Spleen (tissue), 11 donors: ENCODE measurements around the gene FIGNL1. TPM values are rescaled to one million over a fixed set of nuclear protein-coding genes. Genes with fewer than 3 reads are reported as not detected.

Experiments
- DNase-seq: peaks from one replicate; pipeline ENCODE4 v3.0.0-alpha.2; 2020
- H3K27ac ChIP-seq, 8 donors: fragments of 200-600 bp; sonication (generic) in 7 of 8; 1 replicate in 4 of 8; 2 replicates in 4 of 8; pipeline versions ENCODE4 v1.5.0 to v1.8.0; 2016 to 2021; ENCODE audit warnings: inconsistent platforms in 4 of 8, mild to moderate bottlenecking in 4 of 8, moderate library complexity in 1 of 8
- H3K27me3 ChIP-seq, 7 donors: fragments of 200-600 bp; sonication (generic) in 6 of 7; replicated peaks in 1 of 7; 1 replicate in 4 of 7; 2 replicates in 3 of 7; pipeline versions ENCODE4 v1.5.0 to v1.8.0; 2016 to 2021; ENCODE audit warnings: inconsistent platforms in 3 of 7, mild to moderate bottlenecking in 1 of 7
- H3K36me3 ChIP-seq, 6 donors: fragments of 200-600 bp; sonication (generic) in 5 of 6; 1 replicate in 4 of 6; 2 replicates in 2 of 6; pipeline versions ENCODE4 v1.5.0 to v1.8.0; 2016 to 2021; ENCODE audit warnings: inconsistent platforms in 2 of 6
- H3K4me1 ChIP-seq, 6 donors: fragments of 200-600 bp; sonication (generic) in 5 of 6; 1 replicate in 3 of 6; 2 replicates in 3 of 6; pipeline versions ENCODE4 v1.5.0 to v1.8.0; 2016 to 2021; ENCODE audit warnings: inconsistent platforms in 3 of 6
- H3K4me3 ChIP-seq, 8 donors: fragments of 200-600 bp; sonication (generic) in 7 of 8; 1 replicate in 4 of 8; 2 replicates in 4 of 8; pipeline versions ENCODE4 v1.5.0 to v1.8.0; 2016 to 2021; ENCODE audit warnings: inconsistent platforms in 4 of 8, mild to moderate bottlenecking in 4 of 8, moderate library complexity in 2 of 8
- H3K9me3 ChIP-seq, 8 donors: fragments of 200-600 bp; sonication (generic) in 7 of 8; 1 replicate in 4 of 8; 2 replicates in 4 of 8; pipeline versions ENCODE4 v1.5.0 to v1.8.0; 2016 to 2021; ENCODE audit warnings: inconsistent platforms in 4 of 8
- POLR2A ChIP-seq, 3 donors: fragments of 450-650 bp; IDR thresholded peaks; one replicate each; pipeline ENCODE4 v1.5.1; 2017; ENCODE audit warnings: antibody characterized with exemption in 3 of 3, mild to moderate bottlenecking in 1 of 3
- POLR2AphosphoS5 ChIP-seq, 3 donors: sonication (generic); formaldehyde crosslinking; IDR thresholded peaks; one replicate each; pipeline ENCODE4 v1.5.1; 2017; ENCODE audit warnings: antibody characterized with exemption in 3 of 3
- WGBS, 5 donors: extraction: QIAGEN DNeasy Blood & Tissue Kit in 3 of 5; methylation state at CpG; one replicate each; pipeline versions ENCODE4 v1.1.5 to v1.1.7; 2013 to 2018; 5-methylcytosine and 5-hydroxymethylcytosine counted together
- intact Hi-C: fragments of 100-400 bp; cut with DNase I; formaldehyde crosslinking; loops from one replicate; pipeline ENCODE4 v1.15.0; 2023; ENCODE audit warnings: low total_unique reads
- polyA plus RNA-seq, 3 donors: library from polyadenylated mRNA; stranded (reverse); fragments of 200-250 nt; gene quantifications; one replicate each; pipeline ENCODE4 v1.2.1, GENCODE V29; 2013
- total RNA-seq, 7 donors: library from RNA; depleted of rRNA in 3 of 7; stranded (reverse); fragments of >200 nt in 3 of 7; fragmentation: NEBNext Ultra II Directional in 4 of 7; extraction: Animal tissue kit (Norgen Biotek cat#: 25700) in 4 of 7; gene quantifications; one replicate each; pipeline versions ENCODE4 v1.1.0 to v1.2.1, GENCODE V29; 2016 to 2021
- TF ChIP-seq, protein P1 (sequence below), 11 experiments: fragments of 200-600 bp in 7 of 11; fragments of 450-650 bp in 4 of 11; sonication (generic) in 4 of 11; IDR thresholded peaks in 8 of 11; conservative IDR thresholded peaks in 3 of 11; 1 replicate in 7 of 11; 2 replicates in 4 of 11; pipeline versions ENCODE4 v1.4.0 to v1.8.0; 2016 to 2021; ENCODE audit warnings: antibody characterized with exemption in 11 of 11, inconsistent platforms in 4 of 11, mild to moderate bottlenecking in 1 of 11
- donor health status: healthy with polysubstance abuse.
- donor health status: DM: no; HTN: no; CAD: no; lungs with moderate emphysema.
- donor health status: DM: no; HTN: no; CAD: no.
- donor health status: Bipolar disorder and iron deficiency.
- donor health status: healthy.
- donor health status: DM: no; HTN: no; CAD: no.
- donor health status: DM: yes; HTN: yes; CAD: no.

Gene FIGNL1
- total and polyA plus RNA-seq, 10 donors: 5.0 to 22.5 (median 10.7) TPM

DNA sequence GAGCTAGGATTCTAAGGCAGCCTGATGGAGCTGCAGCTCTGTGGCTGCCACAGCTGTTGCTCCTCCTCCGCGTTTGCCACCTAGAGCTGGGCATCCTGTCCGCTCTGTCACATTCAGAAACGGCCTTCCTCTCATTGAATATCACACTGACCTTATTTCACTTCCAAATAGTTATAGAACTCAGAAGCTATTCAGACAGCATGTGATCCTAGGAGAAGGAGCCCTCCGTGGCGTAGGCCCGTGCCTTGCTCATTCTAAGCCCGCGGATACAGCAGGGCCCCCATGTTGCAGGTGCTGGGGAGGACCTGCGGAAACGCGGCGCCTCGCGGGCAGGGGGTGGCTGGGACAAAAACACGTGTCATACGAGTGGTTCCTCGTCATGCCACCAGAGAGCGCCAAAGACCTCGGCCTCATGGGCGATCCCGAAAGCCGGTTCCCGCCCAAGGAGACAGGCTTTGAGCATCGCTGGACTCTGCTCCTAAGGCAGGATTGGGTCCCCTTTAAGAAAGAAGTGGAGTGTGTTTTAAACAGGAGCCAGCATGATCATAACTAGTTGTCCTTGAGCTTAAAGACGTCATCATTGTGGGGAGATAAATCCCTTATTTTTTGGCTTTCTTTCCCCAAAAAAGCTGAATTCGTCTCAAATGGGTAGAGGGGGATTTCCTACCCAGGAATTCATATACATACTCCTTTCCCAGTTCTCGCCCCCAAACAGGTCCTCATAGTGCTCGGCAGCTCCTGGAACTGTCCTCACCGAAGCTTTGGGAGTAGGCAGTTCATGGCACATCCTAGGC lies 17.9 kb upstream of the FIGNL1 start:
- peak; percentile 94 for DNase-seq
- intact Hi-C loops: loop anchor here (5.0 to 10.0 kb wide), 2 partner anchors 207 to 674 kb away; no protein-coding TSS in a partner anchor
- Histone ChIP-seq H3K9me3 (no peaks in the 10 kb centered on the region), H3K27ac (no peak overlapping the region), H3K4me1 (peaks cover 0 to 12% (median 10%) of the 10 kb centered on the region in 6 donors), H3K36me3 (no peaks in the 10 kb centered on the region), H3K27me3 (no peaks in the 10 kb centered on the region), H3K4me3 (peak overlapping the region in 3 of 8 donors; percentile 13 to 56 (median 26))
- no peak for TF ChIP-seq POLR2A (IDR thresholded peaks at IDR 0.05)
- peak; percentile 53 to 74 (median 65) for TF ChIP-seq POLR2AphosphoS5 (IDR thresholded peaks at IDR 0.05)
- TF ChIP-seq, protein P1, sequence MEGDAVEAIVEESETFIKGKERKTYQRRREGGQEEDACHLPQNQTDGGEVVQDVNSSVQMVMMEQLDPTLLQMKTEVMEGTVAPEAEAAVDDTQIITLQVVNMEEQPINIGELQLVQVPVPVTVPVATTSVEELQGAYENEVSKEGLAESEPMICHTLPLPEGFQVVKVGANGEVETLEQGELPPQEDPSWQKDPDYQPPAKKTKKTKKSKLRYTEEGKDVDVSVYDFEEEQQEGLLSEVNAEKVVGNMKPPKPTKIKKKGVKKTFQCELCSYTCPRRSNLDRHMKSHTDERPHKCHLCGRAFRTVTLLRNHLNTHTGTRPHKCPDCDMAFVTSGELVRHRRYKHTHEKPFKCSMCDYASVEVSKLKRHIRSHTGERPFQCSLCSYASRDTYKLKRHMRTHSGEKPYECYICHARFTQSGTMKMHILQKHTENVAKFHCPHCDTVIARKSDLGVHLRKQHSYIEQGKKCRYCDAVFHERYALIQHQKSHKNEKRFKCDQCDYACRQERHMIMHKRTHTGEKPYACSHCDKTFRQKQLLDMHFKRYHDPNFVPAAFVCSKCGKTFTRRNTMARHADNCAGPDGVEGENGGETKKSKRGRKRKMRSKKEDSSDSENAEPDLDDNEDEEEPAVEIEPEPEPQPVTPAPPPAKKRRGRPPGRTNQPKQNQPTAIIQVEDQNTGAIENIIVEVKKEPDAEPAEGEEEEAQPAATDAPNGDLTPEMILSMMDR (IDR thresholded peaks at IDR 0.05 in 8 of 11, conservative IDR thresholded peaks at IDR 0.05 in 3 of 11): peak; percentile 69 to 91 (median 84)
- WGBS, 5 donors: 12 to 17% (median 14%) methylated on average over 23 to 30 of the region's 30 CpGs

DNA sequence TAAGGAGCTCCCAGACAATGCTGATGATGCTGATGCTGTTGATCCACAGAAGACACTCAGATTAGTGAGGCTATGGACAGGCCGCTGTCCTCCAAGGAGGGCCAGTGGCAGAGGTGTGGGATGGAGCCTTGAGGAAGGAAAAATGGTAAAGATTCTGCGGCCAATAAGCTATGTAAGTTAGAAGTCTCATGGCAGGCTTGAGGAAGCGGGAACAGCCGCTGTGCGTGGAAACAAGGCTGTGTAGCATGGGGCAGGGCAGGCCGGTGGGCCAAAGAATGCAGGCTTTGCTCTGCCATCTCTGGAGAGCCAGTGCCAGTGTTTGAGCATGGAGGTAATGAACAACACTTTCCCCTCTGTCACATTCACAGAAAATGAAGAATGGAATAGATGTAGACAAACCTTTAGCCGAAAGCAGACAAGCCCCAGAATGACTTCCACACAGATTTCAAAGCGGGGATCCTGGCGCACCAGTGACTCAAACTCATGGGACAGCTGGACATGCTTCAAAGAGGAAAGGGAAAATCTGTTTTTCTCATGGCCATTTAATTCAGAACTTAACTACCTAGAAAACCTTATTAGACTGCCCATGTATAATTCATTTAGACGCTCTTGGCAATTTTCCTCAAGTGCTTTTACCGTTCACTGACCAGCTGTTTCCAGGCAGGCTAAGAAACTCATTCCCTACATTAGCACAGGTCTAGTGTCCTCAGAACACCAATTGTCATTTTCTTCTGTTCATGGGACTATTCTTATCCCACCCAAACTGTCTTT lies 16.9 kb upstream of the FIGNL1 start:
- WGBS, 5 donors: 95 to 98% (median 96%) methylated on average over 11 of the region's 11 CpGs
- intact Hi-C loops: loop anchor here (5.0 to 10.0 kb wide), 2 partner anchors 208 to 675 kb away; no protein-coding TSS in a partner anchor
- H3K27ac ChIP-seq: no peak overlapping the region

DNA sequence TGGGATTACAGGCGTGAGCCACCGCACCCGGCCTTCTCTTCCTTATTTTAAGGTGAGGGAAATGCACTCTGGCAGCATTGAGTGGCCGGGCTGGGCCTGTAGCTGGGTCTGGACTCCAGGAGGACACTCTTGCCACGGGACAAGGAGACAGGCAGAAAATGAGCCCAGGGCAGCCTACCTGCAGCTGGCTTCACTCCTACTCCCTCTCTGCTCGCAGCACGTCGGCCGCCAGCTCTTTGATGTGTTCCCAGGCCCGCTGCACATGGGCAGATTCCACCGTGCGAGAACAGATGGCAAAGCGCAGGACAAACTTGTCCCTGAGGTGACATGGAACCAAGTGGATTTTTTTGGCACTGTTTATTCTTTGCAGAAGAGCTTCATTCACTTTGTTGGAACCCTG lies 12.9 kb upstream of the FIGNL1 start:
- Histone ChIP-seq H3K4me3 (no peak overlapping the region), H3K27ac (no peak overlapping the region), H3K9me3 (no peaks in the 10 kb centered on the region), H3K27me3 (no peaks in the 10 kb centered on the region), H3K36me3 (no peaks in the 10 kb centered on the region), H3K4me1 (peaks cover 0 to 6% (median 5%) of the 10 kb centered on the region in 6 donors)
- TF ChIP-seq POLR2AphosphoS5 (IDR thresholded peaks at IDR 0.05): no peak
- DNase-seq: peak; percentile 64
- WGBS, 5 donors: 88 to 94% (median 92%) methylated on average over 13 of the region's 13 CpGs
- intact Hi-C loops: loop anchor here (10.0 kb wide), 1 partner anchor 212 kb away; no protein-coding TSS in a partner anchor

More for the DNA sequence above, 16.9 kb upstream of the FIGNL1 start:
- Histone ChIP-seq H3K4me1 (peaks cover 0 to 12% (median 10%) of the 10 kb centered on the region in 6 donors), H3K9me3 (no peaks in the 10 kb centered on the region), H3K4me3 (no peak overlapping the region), H3K36me3 (no peaks in the 10 kb centered on the region), H3K27me3 (no peaks in the 10 kb centered on the region)
- peak; percentile 64 for DNase-seq
- TF ChIP-seq POLR2AphosphoS5 (IDR thresholded peaks at IDR 0.05) (no peak), POLR2A (IDR thresholded peaks at IDR 0.05) (no peak)
- TF ChIP-seq, protein P1 (IDR thresholded peaks at IDR 0.05 in 8 of 11, conservative IDR thresholded peaks at IDR 0.05 in 3 of 11): no peak

DNA sequence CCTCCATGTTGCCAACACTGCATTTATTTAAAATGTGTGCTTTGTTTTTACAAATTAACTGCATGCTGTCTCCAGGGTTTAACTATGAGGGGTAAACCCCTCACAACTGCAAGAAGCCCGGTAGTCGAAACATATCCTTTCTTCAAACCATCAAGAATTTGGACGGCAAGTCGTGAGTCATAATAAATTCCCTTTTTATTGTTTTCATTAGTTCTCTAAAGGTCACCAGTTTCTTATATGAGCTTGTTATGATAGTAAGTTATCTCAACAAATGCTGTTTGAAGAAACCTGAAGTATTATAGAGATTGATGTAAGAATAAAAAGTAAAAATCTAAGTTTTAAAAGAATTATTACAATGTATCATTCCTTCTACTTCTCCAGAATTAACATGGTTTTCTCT lies 12.2 kb upstream of the FIGNL1 start:
- WGBS, 5 donors: 74 to 93% (median 81%) methylated on average over 4 of the region's 4 CpGs
- no peak for TF ChIP-seq POLR2A (IDR thresholded peaks at IDR 0.05)
- no peak for TF ChIP-seq POLR2AphosphoS5 (IDR thresholded peaks at IDR 0.05)
- TF ChIP-seq, protein P1 (IDR thresholded peaks at IDR 0.05 in 8 of 11, conservative IDR thresholded peaks at IDR 0.05 in 3 of 11): no peak
- Histone ChIP-seq H3K4me3 (no peak overlapping the region), H3K9me3 (no peaks in the 10 kb centered on the region), H3K4me1 (no peaks in the 10 kb centered on the region), H3K27me3 (no peaks in the 10 kb centered on the region), H3K27ac (no peak overlapping the region), H3K36me3 (no peaks in the 10 kb centered on the region)
- intact Hi-C loops: loop anchor here (10.0 kb wide), 1 partner anchor 212 kb away; no protein-coding TSS in a partner anchor
- no peak for DNase-seq
